Lower leg skin (tissue), 4 donors: ENCODE measurements around the gene UBA1. TPM values are rescaled to one million over a fixed set of nuclear protein-coding genes. Genes with fewer than 3 reads are reported as not detected.

Experiments
- DNase-seq, 2 donors: peaks; one replicate each; pipeline ENCODE4 v3.0.0-alpha.2; 2019; ENCODE audit warnings: low spot score in 2 of 2
- H3K4me3 ChIP-seq: fragments of 200-600 bp; sonication (generic); 2 replicates; pipeline ENCODE4 v1.5.1; 2017; ENCODE audit warnings: mild to moderate bottlenecking, low read depth; ENCODE audit not compliant: poor library complexity, severe bottlenecking
- POLR2A ChIP-seq, 2 donors: fragments of 450-650 bp; IDR thresholded peaks; one replicate each; pipeline ENCODE4 v1.6.1; 2016 to 2017; ENCODE audit warnings: antibody characterized with exemption in 2 of 2, mild to moderate bottlenecking in 1 of 2, moderate library complexity in 1 of 2
- WGBS, 2 donors: methylation state at CpG; one replicate each; pipeline ENCODE4 v1.1.5; 2018; 5-methylcytosine and 5-hydroxymethylcytosine counted together
- intact Hi-C: fragments of 100-400 bp; cut with DNase I; formaldehyde crosslinking; loops from one replicate; pipeline ENCODE4 v1.15.0; 2023; ENCODE audit warnings: low total_unique reads
- total RNA-seq, 4 donors: library from RNA; depleted of rRNA; stranded (reverse); fragments of >200 nt; gene quantifications; one replicate each; pipeline ENCODE4 v1.1.0, GENCODE V29; 2016
- TF ChIP-seq, protein P1 (sequence below), 3 donors: fragments of 450-650 bp; IDR thresholded peaks; one replicate each; pipeline ENCODE4 v1.5.1; 2016; ENCODE audit warnings: antibody characterized with exemption in 3 of 3, mild to moderate bottlenecking in 3 of 3, moderate library complexity in 2 of 3

UBA1 gene
- total RNA-seq, 4 donors from 2014 or later, result 112 to 159 (median 121) TPM

- 2 to 12% methylated on average over 22 of the region's 22 CpGs for WGBS, 2 donors
These were observed 23.7 kb downstream of the UBA1 start for GRCh38 chrX:47217121-47217851.

DNA sequence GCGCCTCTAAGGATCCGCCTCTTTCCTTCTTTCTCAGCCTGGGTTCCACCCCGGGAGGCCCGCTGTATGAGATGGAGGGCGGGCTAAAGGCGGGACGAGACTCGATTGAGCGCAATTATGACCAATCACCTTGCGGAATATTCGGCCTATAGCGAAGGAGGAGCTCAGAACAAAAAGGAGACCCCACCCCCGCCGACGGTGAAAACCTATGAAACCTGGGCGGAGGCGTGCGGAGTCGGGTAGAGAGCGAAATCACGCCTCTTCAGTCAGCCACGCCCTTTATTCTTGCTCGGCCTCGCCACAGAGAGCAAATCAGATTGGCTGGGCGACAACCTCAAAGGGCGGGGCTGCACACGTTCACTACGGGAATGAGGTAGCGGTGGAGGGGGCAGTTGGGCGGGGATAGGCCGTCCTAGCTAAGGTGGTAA, 24.2 kb downstream of the UBA1 start:
- H3K4me3 ChIP-seq, result no peak overlapping the region
- intact Hi-C loops, result no loop called here
- peak; percentile 97 to 99 for DNase-seq
- 0 to 10% methylated on average over 10 to 31 of the region's 31 CpGs for WGBS, 2 donors
- TF ChIP-seq, protein P1, sequence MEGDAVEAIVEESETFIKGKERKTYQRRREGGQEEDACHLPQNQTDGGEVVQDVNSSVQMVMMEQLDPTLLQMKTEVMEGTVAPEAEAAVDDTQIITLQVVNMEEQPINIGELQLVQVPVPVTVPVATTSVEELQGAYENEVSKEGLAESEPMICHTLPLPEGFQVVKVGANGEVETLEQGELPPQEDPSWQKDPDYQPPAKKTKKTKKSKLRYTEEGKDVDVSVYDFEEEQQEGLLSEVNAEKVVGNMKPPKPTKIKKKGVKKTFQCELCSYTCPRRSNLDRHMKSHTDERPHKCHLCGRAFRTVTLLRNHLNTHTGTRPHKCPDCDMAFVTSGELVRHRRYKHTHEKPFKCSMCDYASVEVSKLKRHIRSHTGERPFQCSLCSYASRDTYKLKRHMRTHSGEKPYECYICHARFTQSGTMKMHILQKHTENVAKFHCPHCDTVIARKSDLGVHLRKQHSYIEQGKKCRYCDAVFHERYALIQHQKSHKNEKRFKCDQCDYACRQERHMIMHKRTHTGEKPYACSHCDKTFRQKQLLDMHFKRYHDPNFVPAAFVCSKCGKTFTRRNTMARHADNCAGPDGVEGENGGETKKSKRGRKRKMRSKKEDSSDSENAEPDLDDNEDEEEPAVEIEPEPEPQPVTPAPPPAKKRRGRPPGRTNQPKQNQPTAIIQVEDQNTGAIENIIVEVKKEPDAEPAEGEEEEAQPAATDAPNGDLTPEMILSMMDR (IDR thresholded peaks at IDR 0.05), result no peak
- TF ChIP-seq POLR2A (IDR thresholded peaks at IDR 0.05), result no peak

More at GRCh38 chrX:47217121-47217851, 23.7 kb downstream of the UBA1 start:
- DNase-seq, result peak; percentile 31 to 85
- intact Hi-C loops, result no loop called here
- TF ChIP-seq POLR2A (IDR thresholded peaks at IDR 0.05), result no peak
- TF ChIP-seq, protein P1 (IDR thresholded peaks at IDR 0.05), result no peak
- no peak overlapping the region for H3K4me3 ChIP-seq

- 0 to 15% methylated on average over 10 to 61 of the region's 61 CpGs for WGBS, 2 donors
- intact Hi-C loops, result no loop called here
- peak; percentile 48 to 95 for DNase-seq
- TF ChIP-seq, protein P1 (IDR thresholded peaks at IDR 0.05), result peak in 1 of 3 donors; percentile 14
- peak in 1 of 2 donors; percentile 76 for TF ChIP-seq POLR2A (IDR thresholded peaks at IDR 0.05)
- H3K4me3 ChIP-seq, result peak within 1 kb of the TSS; percentile 82
These were observed 24.8 kb downstream of the UBA1 start, which contains the start of gene CDK16 for GRCh38 chrX:47218280-47218919. CDK16 (plus strand) TSS chrX:47218681; CDS start chrX:47223558, 4,877 bp downstream.

GRCh38 chrX:47218920-47219815, 25.5 kb downstream of the UBA1 start:
- TF ChIP-seq POLR2A (IDR thresholded peaks at IDR 0.05), result no peak
- TF ChIP-seq, protein P1 (IDR thresholded peaks at IDR 0.05), result no peak
- WGBS, 2 donors, result 1 to 43% methylated on average over 19 to 35 of the region's 60 CpGs
- peak in 1 of 2 donors; percentile 89 for DNase-seq
- peak overlapping the region; percentile 82 for H3K4me3 ChIP-seq
- intact Hi-C loops, result no loop called here

DNA sequence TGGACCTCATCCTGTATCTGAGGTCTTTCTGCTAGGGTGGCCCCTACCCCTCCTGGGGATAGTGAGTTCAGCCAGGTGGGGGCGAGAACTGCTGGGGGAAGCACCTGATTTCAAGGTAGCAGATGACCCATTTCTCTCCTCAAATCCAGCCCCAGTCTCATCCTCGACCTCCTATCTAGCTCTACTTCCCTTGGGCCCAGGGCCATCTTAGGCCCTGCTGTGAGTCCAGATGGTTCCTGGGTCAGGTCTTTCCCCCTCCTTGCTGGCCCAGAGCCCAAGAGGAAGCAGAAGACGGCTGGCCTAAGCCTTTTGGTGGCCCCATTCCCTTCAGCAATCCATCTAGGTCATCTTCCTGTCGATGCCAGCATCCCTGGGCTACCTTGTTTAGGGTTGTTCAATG, 28.1 kb downstream of the UBA1 start:
- DNase-seq, result peak in 1 of 2 donors; percentile 59

More for the DNA sequence above, 28.1 kb downstream of the UBA1 start:
- intact Hi-C loops, result no loop called here
- TF ChIP-seq, protein P1 (IDR thresholded peaks at IDR 0.05), result no peak
- TF ChIP-seq POLR2A (IDR thresholded peaks at IDR 0.05), result no peak
- no peak overlapping the region for H3K4me3 ChIP-seq
- 66 to 75% methylated on average over 4 of the region's 4 CpGs for WGBS, 2 donors
